Kidney (tissue), 14 donors: ENCODE results near the gene CPZ. TPM values are rescaled to one million over a fixed set of nuclear protein-coding genes. Genes with fewer than 3 reads are reported as not detected.

ENCODE experiments used
- DNase-seq, 5 donors: peaks; one replicate each; pipeline ENCODE4 v3.0.0-alpha.2; 2013 to 2020
- FAIRE-seq: peaks from 2 replicates; lab custom pipeline; 2012; peaks lifted over from hg19 to GRCh38; lab: Jason Lieb, UNC
- H3K27ac ChIP-seq, 2 donors: one replicate each; pipeline ENCODE4 v1.7.0; 2013; ENCODE audit warnings: low read depth in 2 of 2, low read length in 2 of 2, inconsistent platforms in 1 of 2
- H3K27me3 ChIP-seq: one replicate; pipeline ENCODE4 v1.7.1; 2013; ENCODE audit warnings: low read length, inconsistent platforms; ENCODE audit not compliant: control insufficient read depth, insufficient read depth
- H3K36me3 ChIP-seq, 3 donors: one replicate each; pipeline versions ENCODE4 v1.7.0 to v1.7.1; 2013; ENCODE audit warnings: low read length in 3 of 3, control low read depth in 1 of 3, inconsistent platforms in 1 of 3; ENCODE audit not compliant: insufficient read depth in 3 of 3, control insufficient read depth in 2 of 3
- H3K4me1 ChIP-seq, 3 donors: one replicate each; pipeline versions ENCODE4 v1.7.0 to v1.7.1; 2013; ENCODE audit warnings: low read length in 3 of 3, inconsistent platforms in 1 of 3, low read depth in 1 of 3; ENCODE audit not compliant: control insufficient read depth in 2 of 3, insufficient read depth in 2 of 3
- H3K4me3 ChIP-seq, 3 donors: one replicate each; pipeline versions ENCODE4 v1.7.0 to v1.8.1; 2013; ENCODE audit warnings: low read length in 3 of 3, control low read depth in 1 of 3, inconsistent platforms in 1 of 3
- H3K9ac ChIP-seq, 3 donors: one replicate each; pipeline versions ENCODE4 v1.7.0 to v1.7.1; 2013; ENCODE audit warnings: low read length in 3 of 3, control low read depth in 1 of 3, inconsistent platforms in 1 of 3
- H3K9me3 ChIP-seq, 3 donors: one replicate each; pipeline versions ENCODE4 v1.7.0 to v1.7.1; 2013; ENCODE audit warnings: low read length in 3 of 3, control low read depth in 1 of 3, inconsistent platforms in 1 of 3; ENCODE audit not compliant: control insufficient read depth in 2 of 3, insufficient read depth in 1 of 3
- CTCF ChIP-seq: IDR thresholded peaks from 3 replicates; pipeline ENCODE4 v1.5.1; 2012; ENCODE audit warnings: mild to moderate bottlenecking, moderate library complexity, borderline replicate concordance; ENCODE audit not compliant: insufficient read depth; ENCODE audit errors: extremely low read depth
- intact Hi-C: fragments of 100-400 bp; cut with DNase I; formaldehyde crosslinking; loops from one replicate; pipeline ENCODE4 v1.11.1; 2022
- polyA plus RNA-seq: library from polyadenylated mRNA; stranded (reverse); fragments of 350-450 nt; fragmentation: Illumina TruSeq; extraction: RNeasy Lipid Tissue Mini Kit (QIAGEN cat#74804); gene quantifications from one replicate; pipeline ENCODE4 v1.2.3, GENCODE V29; 2014; ENCODE audit warnings: low read depth, low replicate concordance; ENCODE audit not compliant: insufficient read depth
- total RNA-seq: library from RNA; stranded (reverse); fragmentation: NEBNext Ultra II Directional; extraction: Animal tissue kit (Norgen Biotek cat#: 25700); gene quantifications from one replicate; pipeline ENCODE4 v1.2.1, GENCODE V29; 2021
- donor health status: control.
- donor health status: control.
- donor health status: control.
- donor health status: control.
- donor health status: control.
- donor health status: DM: yes; HTN: yes; CAD: no.
- donor health status: Normal renal cell carcinoma (clear cell type).

Gene CPZ
- total and polyA plus RNA-seq, 2 donors from 2014 or later, result 1.2 to 2.6 TPM

- intact Hi-C loops, result no loop called here
- H3K9ac ChIP-seq, result no peak overlapping the region
- no peaks in the 10 kb centered on the region for H3K27me3 ChIP-seq
- H3K36me3 ChIP-seq, result no peaks in the 10 kb centered on the region
- no peaks in the 10 kb centered on the region for H3K4me1 ChIP-seq
- H3K4me3 ChIP-seq, result no peak overlapping the region
- TF ChIP-seq CTCF, result no peak
- H3K27ac ChIP-seq, result no peak overlapping the region
- FAIRE-seq, result no peak
- H3K9me3 ChIP-seq, result no peaks in the 10 kb centered on the region
- no peak for DNase-seq
Measured at GRCh38 chr4:8564595-8564994, 28.0 kb upstream of the CPZ start.

- no peak for DNase-seq
- no peak for TF ChIP-seq CTCF
- no peak for FAIRE-seq
- H3K27me3 ChIP-seq, result no peaks in the 10 kb centered on the region
- no peak overlapping the region for H3K4me3 ChIP-seq
- no peak overlapping the region for H3K9ac ChIP-seq
- no peak overlapping the region for H3K27ac ChIP-seq
- H3K4me1 ChIP-seq, result no peaks in the 10 kb centered on the region
- no peaks in the 10 kb centered on the region for H3K36me3 ChIP-seq
- intact Hi-C loops, result no loop called here
- H3K9me3 ChIP-seq, result no peaks in the 10 kb centered on the region
Measured at GRCh38 chr4:8568068-8568668, 24.4 kb upstream of the CPZ start.

- no peaks in the 10 kb centered on the region for H3K27me3 ChIP-seq
- intact Hi-C loops, result no loop called here
- H3K9ac ChIP-seq, result no peak overlapping the region
- TF ChIP-seq CTCF, result no peak
- H3K27ac ChIP-seq, result no peak overlapping the region
- H3K36me3 ChIP-seq, result no peaks in the 10 kb centered on the region
- H3K9me3 ChIP-seq, result no peaks in the 10 kb centered on the region
- H3K4me3 ChIP-seq, result no peak overlapping the region
- FAIRE-seq, result no peak
- DNase-seq, result no peak
- H3K4me1 ChIP-seq, result no peaks in the 10 kb centered on the region
Measured at GRCh38 chr4:8570201-8570600, 22.4 kb upstream of the CPZ start.
